HS-27A (cell line): ENCODE results near the gene SLC4A1.

Experiments used
- DNase-seq: peaks from one replicate; pipeline ENCODE4 v3.0.0-alpha.2; 2012; ENCODE audit warnings: low read depth, missing footprints

Gene SLC4A1

GRCh38 chr17:44267818-44268490 is at the start of gene SLC4A1:
TSS of gene SLC4A1 (minus strand) at chr17:44268135. CDS start at chr17:44262866, 5,269 bp downstream.
- DNase-seq: no peak

- DNase-seq: no peak
Observed at GRCh38 chr17:44317545-44317944, 49.6 kb upstream of the SLC4A1 start.

- DNase-seq: no peak
Observed at GRCh38 chr17:44315760-44316731, 48.1 kb upstream of the SLC4A1 start.

- no peak for DNase-seq
Observed at GRCh38 chr17:44314869-44315661, 47.1 kb upstream of the SLC4A1 start.

GRCh38 chr17:44314524-44314868 is 46.6 kb upstream of the SLC4A1 start:
- no peak for DNase-seq

- DNase-seq: no peak
Observed at GRCh38 chr17:44314031-44314430, 46.1 kb upstream of the SLC4A1 start.

- DNase-seq: no peak
Observed at GRCh38 chr17:44312396-44313104, 44.6 kb upstream of the SLC4A1 start.

- no peak for DNase-seq
Observed at GRCh38 chr17:44311562-44312181, 43.7 kb upstream of the SLC4A1 start.

- DNase-seq: no peak
Observed at GRCh38 chr17:44310609-44311376, 42.9 kb upstream of the SLC4A1 start.

- DNase-seq: no peak
Observed at GRCh38 chr17:44310188-44310587, 42.3 kb upstream of the SLC4A1 start.

GRCh38 chr17:44309472-44309871 is 41.5 kb upstream of the SLC4A1 start:
- DNase-seq: no peak

- no peak for DNase-seq
Observed at GRCh38 chr17:44308865-44309264, 40.9 kb upstream of the SLC4A1 start.

GRCh38 chr17:44308320-44308818 is 40.4 kb upstream of the SLC4A1 start, which contains the start of gene RUNDC3A:
TSS of gene RUNDC3A (plus strand) at chr17:44308601. CDS start at chr17:44308833, 232 bp downstream.
- no peak for DNase-seq

- DNase-seq: no peak
Observed at GRCh38 chr17:44307387-44308186, 39.7 kb upstream of the SLC4A1 start.

- no peak for DNase-seq
Observed at GRCh38 chr17:44304651-44305050, 36.7 kb upstream of the SLC4A1 start.

GRCh38 chr17:44297975-44298374 is 30.0 kb upstream of the SLC4A1 start:
- DNase-seq: no peak

GRCh38 chr17:44293509-44294226 is 25.7 kb upstream of the SLC4A1 start:
- DNase-seq: no peak

- no peak for DNase-seq
Observed at GRCh38 chr17:44287651-44288050, 19.7 kb upstream of the SLC4A1 start.

GRCh38 chr17:44284024-44284400 is 16.1 kb upstream of the SLC4A1 start:
- no peak for DNase-seq
